HepG2 (cell line): ENCODE results near the gene U2AF1L4. TPM values are rescaled to one million over a fixed set of nuclear protein-coding genes. Genes with fewer than 3 reads are reported as not detected.

Experiments used
- ATAC-seq: fragments of 200-7000 bp; cut with Tn5 transposase; 3 replicates; pipeline ENCODE4 v1.9.1; 2020; ENCODE audit warnings: mild to moderate bottlenecking, moderate library complexity
- BruUV-seq: library from RNA; stranded (reverse); fragments of 400-500 nt; replicated peaks from 2 replicates; lab custom pipeline; 2021; lab: Mats Ljungman, UMichigan
- CTCF ChIA-PET: fragments of 300-600 bp; formaldehyde crosslinking; extraction: SDS; loops from one replicate; lab custom pipeline; 2021; ENCODE audit warnings: low total read pairs, inconsistent platforms, low intra/inter-chr PET ratio; lab: Yijun Ruan, JAX
- POLR2A ChIA-PET: fragments of 350-600 bp; sonication (Branson Sonifier 250); formaldehyde crosslinking; loops from one replicate; lab custom pipeline; 2020; ENCODE audit warnings: antibody characterized with exemption, inconsistent platforms; lab: Yijun Ruan, JAX
- DNase-seq: peaks from one replicate; pipeline ENCODE4 v3.0.0-alpha.2; 2015; ENCODE audit warnings: low spot score
- FAIRE-seq: peaks from 3 replicates; lab custom pipeline; 2011; peaks lifted over from hg19 to GRCh38; lab: Jason Lieb, UNC
- H2AFZ ChIP-seq: one replicate; pipeline ENCODE4 v1.6.1; 2011; ENCODE audit warnings: low read length, inconsistent platforms
- H3K27ac ChIP-seq: fragments of 300-600 bp; 3 replicates; pipeline ENCODE4 v1.8.0; 2011; ENCODE audit warnings: mixed run types, mild to moderate bottlenecking, mixed read lengths, low read length, inconsistent platforms; ENCODE audit not compliant: insufficient read depth; ENCODE audit errors: extremely low read length
- H3K27me3 ChIP-seq, 2 experiments: fragments of 200-600 bp in 1 of 2; 2 replicates in 1 of 2; 3 replicates in 1 of 2; pipeline versions ENCODE4 v1.6.0 to v1.8.0; 2011; ENCODE audit warnings: low read length in 2 of 2, mild to moderate bottlenecking in 2 of 2, moderate library complexity in 2 of 2, inconsistent platforms in 1 of 2; ENCODE audit not compliant: insufficient read depth in 2 of 2, control insufficient read depth in 1 of 2
- H3K36me3 ChIP-seq, 2 experiments: fragments of 200-600 bp in 1 of 2; replicated peaks in 1 of 2; 2 replicates in 1 of 2; 3 replicates in 1 of 2; pipeline versions ENCODE4 v1.5.1 to v1.8.0; 2011; ENCODE audit warnings: low read length in 2 of 2, inconsistent platforms in 1 of 2; ENCODE audit not compliant: insufficient read depth in 2 of 2, control insufficient read depth in 1 of 2
- H3K4me1 ChIP-seq: 2 replicates; pipeline ENCODE4 v1.5.1; 2012; ENCODE audit warnings: low read length, inconsistent platforms; ENCODE audit not compliant: insufficient read depth
- H3K4me2 ChIP-seq: 2 replicates; pipeline ENCODE4 v1.6.0; 2011; ENCODE audit warnings: low read depth, low read length, inconsistent platforms
- H3K4me3 ChIP-seq, 3 experiments: fragments of 200-600 bp in 1 of 3; sonication (generic), shearing (Covaris generic) in 1 of 3; replicated peaks in 1 of 3; 2 replicates each; pipeline ENCODE4 v1.5.1; 2011 to 2016; ENCODE audit warnings: low read length in 3 of 3, inconsistent platforms in 2 of 3, low read depth in 2 of 3, mild to moderate bottlenecking in 2 of 3, control low read depth in 1 of 3, mixed read lengths in 1 of 3; ENCODE audit not compliant: insufficient read depth in 1 of 3
- H3K79me2 ChIP-seq: one replicate; pipeline ENCODE4 v1.6.1; 2011; ENCODE audit warnings: low read length, inconsistent platforms; ENCODE audit not compliant: insufficient read depth
- H3K9ac ChIP-seq: 2 replicates; pipeline ENCODE4 v1.6.0; 2011; ENCODE audit warnings: mild to moderate bottlenecking, low read depth, low read length, inconsistent platforms; ENCODE audit not compliant: insufficient read depth
- H3K9me3 ChIP-seq: 2 replicates; pipeline ENCODE4 v1.5.1; 2012; ENCODE audit warnings: mild to moderate bottlenecking, low read length
- H4K20me1 ChIP-seq: 2 replicates; pipeline ENCODE4 v1.6.0; 2011; ENCODE audit warnings: inconsistent platforms, mild to moderate bottlenecking, low read length, moderate library complexity; ENCODE audit not compliant: insufficient read depth
- GLI4 ChIP-seq: sonication (generic); formaldehyde crosslinking; IDR thresholded peaks from 2 replicates; pipeline ENCODE4 v1.5.1; 2020; ENCODE audit warnings: missing genetic modification reagents, mild to moderate bottlenecking, moderate library complexity, borderline replicate concordance
- NR0B2 ChIP-seq: sonication (generic); formaldehyde crosslinking; IDR thresholded peaks from 2 replicates; pipeline ENCODE4 v1.4.0; 2020; ENCODE audit warnings: mild to moderate bottlenecking, missing genetic modification reagents
- SRY ChIP-seq: sonication (generic); formaldehyde crosslinking; IDR thresholded peaks from 2 replicates; pipeline ENCODE4 v1.8.0; 2022; ENCODE audit warnings: mild to moderate bottlenecking, missing genetic modification reagents
- TEAD2 ChIP-seq: sonication (generic); formaldehyde crosslinking; IDR thresholded peaks from 2 replicates; pipeline ENCODE4 v1.9.0; 2021; ENCODE audit warnings: missing genetic modification reagents
- THRA ChIP-seq: sonication (generic); formaldehyde crosslinking; IDR thresholded peaks from 2 replicates; pipeline ENCODE4 v1.4.0; 2020; ENCODE audit warnings: missing genetic modification reagents, borderline replicate concordance
- UBTF ChIP-seq: sonication (generic); formaldehyde crosslinking; IDR thresholded peaks from 2 replicates; pipeline ENCODE4 v1.4.0; 2020; ENCODE audit warnings: mild to moderate bottlenecking, missing genetic modification reagents
- ZGPAT ChIP-seq: IDR thresholded peaks from 2 replicates; pipeline ENCODE4 v1.6.1; 2016; ENCODE audit warnings: mild to moderate bottlenecking
- ZNF10 ChIP-seq: sonication (generic); formaldehyde crosslinking; IDR thresholded peaks from 2 replicates; pipeline ENCODE4 v1.4.0; 2020; ENCODE audit warnings: mild to moderate bottlenecking, low read depth, missing genetic modification reagents, borderline replicate concordance
- ZNF253 ChIP-seq: sonication (generic); formaldehyde crosslinking; IDR thresholded peaks from 2 replicates; pipeline ENCODE4 v1.8.0; 2022; ENCODE audit warnings: mild to moderate bottlenecking, missing genetic modification reagents, borderline replicate concordance
- ZNF367 ChIP-seq: sonication (generic); formaldehyde crosslinking; IDR thresholded peaks from 2 replicates; pipeline ENCODE4 v1.4.0; 2020; ENCODE audit warnings: missing genetic modification reagents, borderline replicate concordance
- ZNF512 ChIP-seq: sonication (generic); formaldehyde crosslinking; IDR thresholded peaks from 2 replicates; pipeline ENCODE4 v1.4.0; 2020; ENCODE audit warnings: mild to moderate bottlenecking, missing genetic modification reagents
- ZNF678 ChIP-seq: sonication (generic); formaldehyde crosslinking; IDR thresholded peaks from 2 replicates; pipeline ENCODE4 v1.4.0; 2020; ENCODE audit warnings: mild to moderate bottlenecking, missing genetic modification reagents
- WGBS: methylation state at CpG from one replicate; pipeline ENCODE4 v1.1.6; 2017; ENCODE audit warnings: low lambda C conversion rate; 5-methylcytosine and 5-hydroxymethylcytosine counted together
- in situ Hi-C: cut with HindIII; loops from 2 replicates; pipeline ENCODE4 v1.10.0; 2017; ENCODE audit warnings: low pct_unique_long_range_greater_than_20kb; ENCODE audit not compliant: extremely low pct_ligation_motif_present
- intact Hi-C: fragments of 100-400 bp; cut with micrococcal nuclease; formaldehyde crosslinking; loops from one replicate; pipeline ENCODE4 v1.10.0; 2022; ENCODE audit not compliant: unreplicated experiment
- polyA plus RNA-seq, 8 experiments: library from polyadenylated mRNA; depleted of rRNA in 3 of 8; stranded (reverse) in 7 of 8; unstranded in 1 of 8; fragments of >200 nt; fragmentation: Illumina TruSeq in 4 of 8; extraction: Trizol in 4 of 8; gene quantifications; 2 replicates each; pipeline versions ENCODE4 v1.2.1 to v1.2.3, GENCODE V29; 2011 to 2016; ENCODE audit warnings: low read depth in 4 of 8, missing spikeins in 1 of 8, mixed read lengths in 1 of 8; ENCODE audit not compliant: insufficient read depth in 1 of 8
- total RNA-seq, 5 experiments: library from RNA; depleted of rRNA; stranded (reverse); fragments of >200 nt; fragmentation: Illumina TruSeq; extraction: Trizol; gene quantifications; 2 replicates each; pipeline ENCODE4 v1.2.3, GENCODE V29; 2016; ENCODE audit warnings: low read depth in 1 of 5

Gene U2AF1L4
- total and polyA plus RNA-seq, 2 of the 13 experiments (the other 11 are each of a cell fraction or from before 2014, with no cell fraction given), result 7.9 to 15.4 TPM

GRCh38 chr19:35716801-35717664 lies 28.2 kb downstream of the U2AF1L4 start:
- peaks cover 4 to 15% of the 10 kb centered on the region in 2 experiments for H3K36me3 ChIP-seq
- intact Hi-C loops, result loop anchor here (1.0 kb wide), 2 partner anchors 23 to 168 kb away; no protein-coding TSS in a partner anchor
- H3K4me3 ChIP-seq, result peak overlapping the region; percentile 69 to 91 (median 81)
- in situ Hi-C loops, result loop anchor here (5.0 kb wide), 1 partner anchor 170 kb away; the partner anchor contains the start of gene TMEM147
- H3K27ac ChIP-seq, result peak overlapping the region; percentile 78
- H3K9me3 ChIP-seq, result no peaks in the 10 kb centered on the region
- peaks cover 34% of the 10 kb centered on the region for H3K4me1 ChIP-seq
- TSS peak; percentile 41 for BruUV-seq
- peak; percentile 93 for DNase-seq
- no peaks in the 10 kb centered on the region for H3K27me3 ChIP-seq
- FAIRE-seq, result peak; percentile 87
- H3K79me2 ChIP-seq, result peaks cover 21% of the 10 kb centered on the region
- under 1% methylated on average over 19 of the region's 77 CpGs for WGBS
- peak overlapping the region; percentile 96 for H3K4me2 ChIP-seq
- H4K20me1 ChIP-seq, result peaks cover 8% of the 10 kb centered on the region
- CTCF ChIA-PET, result interaction anchor here (0.5 to 7.0 kb wide), 7 partner anchors 15 to 215 kb away, joined by 3 to 201 read pairs (median 7); no protein-coding TSS in a partner anchor
- POLR2A ChIA-PET, result no interaction called here
- peak; percentile 82 for ATAC-seq
- peak overlapping the region; percentile 12 for H2AFZ ChIP-seq
- H3K9ac ChIP-seq, result peak overlapping the region; percentile 81
- TF ChIP-seq ZNF253 (CRISPR knock-in tag) (no peak), NR0B2 (CRISPR knock-in tag) (no peak; the same call in 1 of the 2 replicates), ZNF367 (CRISPR knock-in tag) (no peak), ZGPAT (peak; percentile 63), THRA (CRISPR knock-in tag) (no peak; the same call in 1 of the 2 replicates), ZNF512 (no peak), ZNF678 (CRISPR knock-in tag) (no peak; the same call in 1 of the 2 replicates), UBTF (peak; percentile 88), ZNF10 (no peak), TEAD2 (CRISPR knock-in tag) (no peak), SRY (CRISPR knock-in tag) (peak; percentile 44), GLI4 (CRISPR knock-in tag) (no peak; the same call in 1 of the 2 replicates)
